Measurements from ENCODE around the gene OR2F2.

Gene OR2F2

GRCh38 chr7:143914938-143915652, 19.9 kb upstream of the OR2F2 start:
- no peak for DNase-seq

DNA sequence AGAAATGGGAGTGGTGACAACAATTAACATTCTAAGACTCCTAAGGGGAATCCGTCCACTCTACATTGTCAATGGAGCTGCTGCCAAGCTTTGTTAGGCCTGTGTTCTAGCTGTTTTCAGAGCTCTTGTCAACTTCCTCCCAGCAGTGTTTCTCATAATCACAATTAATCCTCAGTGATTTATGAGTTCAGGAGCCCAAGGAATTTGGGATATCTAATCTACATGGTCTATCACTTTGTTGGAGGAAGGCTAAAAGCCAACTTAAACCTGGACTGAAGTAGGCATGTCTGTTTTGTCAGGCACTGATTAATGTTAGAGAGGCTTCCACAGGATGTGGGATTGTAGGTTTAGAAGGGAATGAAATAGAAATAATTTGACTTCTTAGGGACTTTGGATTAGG, 10.2 kb upstream of the OR2F2 start:
- no peak for DNase-seq

GRCh38 chr7:143929224-143929920, 5.7 kb upstream of the OR2F2 start:
- no peak for DNase-seq

DNA sequence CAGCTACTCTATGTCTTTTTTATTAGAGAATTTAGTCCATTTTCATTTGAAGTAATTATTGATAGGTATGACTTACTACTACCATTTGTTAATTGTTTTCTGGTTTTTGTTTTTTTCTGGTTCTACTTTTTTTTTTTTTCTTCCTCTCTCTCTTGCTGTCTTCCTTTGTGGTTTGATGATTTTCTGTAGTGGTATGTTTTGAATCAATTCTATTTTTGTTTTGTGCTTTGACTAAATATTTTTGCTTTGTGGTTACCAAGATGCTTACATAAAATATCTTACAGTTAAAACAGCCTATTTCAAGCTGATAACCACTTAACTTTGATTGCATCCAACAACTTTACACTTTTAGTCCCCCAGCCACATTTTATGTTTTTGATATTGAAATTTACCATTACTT, 3.3 kb upstream of the OR2F2 start:
- DNase-seq = no peak

- no peak for DNase-seq
Observed at GRCh38 chr7:143936087-143937009, 1.3 kb downstream of the OR2F2 start.

DNA sequence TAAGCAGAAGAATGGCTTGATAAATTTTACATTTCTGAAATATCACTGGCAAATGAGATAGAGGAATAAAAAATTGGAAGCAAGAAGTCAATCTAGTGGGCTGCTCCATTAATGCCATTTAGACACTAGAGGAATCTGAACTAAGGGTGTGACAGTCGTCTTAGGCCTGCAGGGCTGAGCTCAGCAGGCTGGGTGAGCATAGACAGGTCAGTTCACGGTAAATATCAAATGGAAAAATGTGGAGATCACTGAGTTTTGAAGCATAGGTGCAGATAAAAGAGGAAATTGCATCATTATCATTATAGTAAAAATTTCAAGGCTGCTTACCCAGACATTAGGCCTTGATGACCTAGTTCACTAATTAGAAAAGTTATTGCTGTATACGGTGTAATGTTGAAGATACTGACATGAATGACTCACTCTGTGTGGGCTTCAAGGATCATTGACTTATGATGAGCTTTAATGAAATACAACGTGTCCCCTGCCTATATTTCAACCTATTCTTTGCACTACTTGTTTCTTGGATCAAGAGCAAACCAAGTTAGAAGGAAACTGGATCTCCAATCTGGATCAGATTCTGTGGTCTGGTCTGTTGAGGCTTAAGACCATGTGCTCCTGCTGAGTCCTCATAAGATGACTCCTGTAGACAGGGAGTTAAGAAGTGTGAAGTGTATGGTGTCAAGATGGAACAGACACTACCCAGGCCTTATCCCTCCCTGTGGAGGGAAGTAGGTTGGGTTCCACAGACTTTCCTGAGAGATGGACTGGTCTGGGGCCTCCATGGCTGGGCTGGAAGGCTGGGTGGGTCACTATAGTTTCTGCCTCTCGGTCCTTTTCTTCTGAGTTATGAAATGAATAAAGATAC, 3.6 kb downstream of the OR2F2 start:
- DNase-seq = no peak

DNA sequence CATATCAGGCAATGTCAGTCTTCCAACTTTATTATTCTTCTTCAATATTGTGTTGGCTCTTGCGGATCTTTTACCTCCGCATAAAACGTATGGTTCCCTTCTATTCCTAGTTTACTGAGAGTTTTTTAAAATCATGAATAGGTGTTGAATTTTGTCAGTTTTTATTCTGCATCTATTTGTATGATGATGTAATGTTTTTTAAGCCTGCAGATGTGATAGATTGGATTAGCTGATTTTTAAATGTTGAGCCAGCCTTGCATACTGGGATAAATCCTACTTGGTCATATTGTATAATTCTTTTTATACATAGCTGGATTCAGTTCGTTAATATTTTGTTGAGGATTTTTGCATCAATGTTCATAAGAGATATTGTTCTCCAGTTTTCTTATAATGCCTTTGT, 10.4 kb downstream of the OR2F2 start:
- DNase-seq = no peak

DNA sequence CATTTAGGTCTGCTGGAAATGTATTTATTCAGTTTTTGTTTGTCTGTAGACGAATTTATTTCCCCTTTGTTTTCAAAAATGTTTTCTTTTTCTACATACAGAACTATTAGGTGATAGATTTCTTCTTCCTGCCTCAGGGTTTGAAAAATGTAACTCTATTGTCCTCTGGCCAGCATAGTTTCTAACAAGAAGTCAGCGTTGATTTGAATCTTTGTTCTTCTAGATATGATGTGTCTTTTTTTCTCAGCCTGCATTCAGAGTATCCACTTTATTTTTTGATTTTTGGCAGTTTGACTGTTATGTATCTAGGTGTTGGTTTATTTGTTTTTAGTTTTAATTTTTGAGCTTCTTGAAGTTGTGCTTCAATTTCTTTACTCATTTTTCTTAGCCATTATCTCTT, 12.1 kb downstream of the OR2F2 start:
- DNase-seq = no peak

DNA sequence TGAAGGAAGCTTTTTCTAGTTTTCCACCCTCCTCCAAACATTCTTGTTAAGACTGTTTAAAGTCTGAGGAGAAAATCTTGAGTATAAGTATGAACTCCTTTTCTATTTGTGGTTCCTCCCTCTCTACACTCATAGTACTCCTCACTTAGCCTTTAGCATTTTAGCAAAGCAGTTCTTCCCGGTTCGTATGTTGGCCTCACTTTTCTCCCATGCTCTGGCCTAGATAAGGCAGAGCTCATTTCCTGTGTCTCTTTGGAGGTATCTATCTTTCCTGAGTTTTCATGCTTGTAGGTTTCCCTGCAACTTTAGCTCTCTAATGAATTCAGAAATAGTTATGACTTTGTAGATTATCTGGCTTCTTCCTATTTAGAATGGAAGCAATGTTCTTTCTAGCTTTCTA, 13.7 kb downstream of the OR2F2 start:
- no peak for DNase-seq

- DNase-seq = no peak
Observed at GRCh38 chr7:143953421-143953820, 18.4 kb downstream of the OR2F2 start.

DNA sequence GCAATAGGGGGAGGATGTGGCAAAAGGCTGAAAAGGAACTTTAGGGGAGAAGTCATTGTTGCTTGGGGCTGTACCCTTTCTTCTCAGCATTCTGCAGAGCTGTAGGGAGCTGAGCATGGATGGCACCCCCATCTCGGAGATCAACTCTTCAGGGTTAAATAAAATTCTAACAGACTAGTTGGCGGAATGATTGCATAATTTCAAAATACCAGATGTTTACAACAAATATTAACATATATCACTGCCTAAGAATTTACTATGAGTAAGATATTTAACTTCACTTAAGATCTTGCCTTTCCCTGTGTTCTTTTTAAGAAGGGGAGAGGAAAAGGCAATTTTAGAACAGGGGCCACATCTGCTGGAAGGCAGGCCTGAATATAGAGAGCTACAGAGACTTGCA, 19.1 kb downstream of the OR2F2 start:
- no peak for DNase-seq

GRCh38 chr7:143954544-143954943, 19.5 kb downstream of the OR2F2 start, which contains the start of gene OR2F1:
OR2F1 (plus strand) TSS chr7:143954844; CDS start chr7:143959971, 5,127 bp downstream.
- no peak for DNase-seq

- no peak for DNase-seq
Observed at GRCh38 chr7:143958781-143959180, 23.7 kb downstream of the OR2F2 start.

GRCh38 chr7:143960813-143961610, 26.0 kb downstream of the OR2F2 start:
- no peak for DNase-seq

DNA sequence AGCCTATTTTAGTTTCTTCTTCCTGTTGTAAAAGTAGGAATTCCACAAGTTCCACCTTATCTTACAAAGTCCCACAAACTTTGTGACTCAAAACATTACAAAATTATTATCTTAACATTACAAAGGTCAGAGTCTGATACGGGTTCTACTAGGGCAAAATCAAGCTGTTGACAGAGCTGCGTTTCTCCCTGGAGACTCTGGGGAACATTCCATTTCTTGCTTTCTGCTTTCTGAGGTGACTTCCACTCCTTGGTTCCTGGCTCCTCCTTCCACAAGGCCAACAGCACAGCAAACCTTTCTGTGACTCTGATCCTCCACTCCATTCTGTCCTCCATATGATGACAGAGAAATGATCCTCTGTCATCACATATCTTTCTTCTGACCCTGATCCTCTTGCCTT, 30.2 kb downstream of the OR2F2 start:
- no peak for DNase-seq

GRCh38 chr7:143967398-143967797, 32.4 kb downstream of the OR2F2 start:
- no peak for DNase-seq

DNA sequence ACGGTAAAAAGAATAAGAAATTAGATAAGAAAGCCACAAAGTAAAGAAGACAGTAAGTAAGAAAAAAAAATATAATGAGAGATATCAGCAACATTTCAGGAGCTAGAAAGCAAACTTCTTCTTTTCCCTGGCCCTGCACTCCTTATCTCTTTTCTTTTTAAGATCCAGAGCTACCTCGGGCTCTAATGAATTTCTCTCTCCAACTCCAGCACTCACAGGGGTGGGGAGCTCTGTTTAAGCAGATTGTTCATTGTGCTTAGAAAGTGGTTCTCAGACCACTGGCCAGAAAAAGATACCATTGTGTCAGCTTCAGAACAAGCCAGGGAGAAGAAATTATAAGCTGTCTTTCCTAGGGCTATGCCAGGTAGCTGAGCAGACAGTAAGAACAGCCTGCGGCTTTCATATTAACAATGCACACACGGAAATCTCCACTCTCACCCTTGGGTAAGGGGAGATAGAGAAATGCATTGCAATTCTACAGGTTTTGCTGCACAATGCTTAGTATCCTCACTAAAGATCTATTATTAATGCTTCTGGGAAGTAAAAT, 38.9 kb downstream of the OR2F2 start:
- DNase-seq = no peak

GRCh38 chr7:143974459-143974858, 39.4 kb downstream of the OR2F2 start:
- no peak for DNase-seq

- no peak for DNase-seq
Observed at GRCh38 chr7:143975617-143976016, 40.6 kb downstream of the OR2F2 start.

DNA sequence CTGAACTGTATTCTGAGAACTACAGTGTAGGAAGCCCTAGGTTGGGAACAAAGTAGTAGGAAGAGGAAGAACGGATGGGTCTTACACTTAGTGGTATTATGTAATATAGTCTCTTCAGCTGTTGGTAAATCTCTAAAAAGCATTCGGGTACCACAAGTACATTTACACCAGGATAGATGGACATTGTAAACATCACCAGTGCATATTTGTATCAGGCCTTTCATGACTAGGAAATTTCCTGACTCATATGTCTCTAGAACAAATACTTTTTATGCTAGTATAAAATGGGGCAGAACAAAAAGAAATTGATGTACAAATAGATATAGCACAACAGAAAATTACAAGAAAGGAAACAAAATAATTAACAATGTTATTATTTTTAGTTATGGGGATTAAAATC, 43.6 kb downstream of the OR2F2 start:
- no peak for DNase-seq

- no peak for DNase-seq
Observed at GRCh38 chr7:143979359-143979758, 44.3 kb downstream of the OR2F2 start.
